Adipocyte (in vitro differentiated cells): Measurements from ENCODE around the gene TMEM87B.

Experiments used
- DNase-seq: peaks from one replicate; pipeline ENCODE4 v3.0.0-alpha.2; 2015; ENCODE audit warnings: low read depth
- H3K27me3 ChIP-seq: replicated peaks from 2 replicates; pipeline ENCODE4 v1.7.0; 2013; ENCODE audit warnings: mild to moderate bottlenecking, low read length, moderate library complexity; ENCODE audit not compliant: control insufficient read depth, insufficient read depth
- H3K36me3 ChIP-seq: 2 replicates; pipeline ENCODE4 v1.7.0; 2013; ENCODE audit warnings: low read length, mild to moderate bottlenecking, moderate library complexity; ENCODE audit not compliant: control insufficient read depth, insufficient read depth, severe bottlenecking
- H3K4me1 ChIP-seq: 2 replicates; pipeline ENCODE4 v1.7.0; 2013; ENCODE audit warnings: mild to moderate bottlenecking, low read length, moderate library complexity; ENCODE audit not compliant: control insufficient read depth, insufficient read depth
- H3K4me3 ChIP-seq: 2 replicates; pipeline ENCODE4 v1.7.0; 2013; ENCODE audit warnings: mild to moderate bottlenecking, low read length, moderate library complexity
- H3K9ac ChIP-seq: 2 replicates; pipeline ENCODE4 v1.7.0; 2013; ENCODE audit warnings: mild to moderate bottlenecking, low read length, moderate library complexity
- H3K9me3 ChIP-seq: 2 replicates; pipeline ENCODE4 v1.7.0; 2013; ENCODE audit warnings: mild to moderate bottlenecking, low read length, moderate library complexity; ENCODE audit not compliant: control insufficient read depth

Gene TMEM87B

GRCh38 chr2:112162956-112163355 is 107.9 kb downstream of the TMEM87B start:
- H3K4me1 ChIP-seq = peaks cover 8% of the 10 kb centered on the region
- no peaks in the 10 kb centered on the region for H3K36me3 ChIP-seq
- H3K9ac ChIP-seq = no peak overlapping the region
- no peaks in the 10 kb centered on the region for H3K27me3 ChIP-seq
- no peak overlapping the region for H3K4me3 ChIP-seq
- no peaks in the 10 kb centered on the region for H3K9me3 ChIP-seq
- no peak for DNase-seq

GRCh38 chr2:112163541-112163981 is 108.5 kb downstream of the TMEM87B start:
- H3K9me3 ChIP-seq = no peaks in the 10 kb centered on the region
- H3K9ac ChIP-seq = no peak overlapping the region
- no peak overlapping the region for H3K4me3 ChIP-seq
- no peaks in the 10 kb centered on the region for H3K36me3 ChIP-seq
- no peaks in the 10 kb centered on the region for H3K27me3 ChIP-seq
- DNase-seq = no peak
- peaks cover 11% of the 10 kb centered on the region for H3K4me1 ChIP-seq

- Histone ChIP-seq H3K4me1 (peaks cover 13% of the 10 kb centered on the region), H3K9me3 (no peaks in the 10 kb centered on the region), H3K4me3 (no peak overlapping the region), H3K9ac (no peak overlapping the region), H3K27me3 (no peaks in the 10 kb centered on the region), H3K36me3 (no peaks in the 10 kb centered on the region)
- no peak for DNase-seq
These were observed 109.8 kb downstream of the TMEM87B start for GRCh38 chr2:112164876-112165275.

GRCh38 chr2:112165296-112165695 is 110.2 kb downstream of the TMEM87B start:
- DNase-seq = no peak
- Histone ChIP-seq H3K4me1 (peaks cover 13% of the 10 kb centered on the region), H3K36me3 (no peaks in the 10 kb centered on the region), H3K9ac (no peak overlapping the region), H3K9me3 (no peaks in the 10 kb centered on the region), H3K27me3 (no peaks in the 10 kb centered on the region), H3K4me3 (no peak overlapping the region)

GRCh38 chr2:112166806-112167499 is 111.9 kb downstream of the TMEM87B start:
- no peak for DNase-seq
- Histone ChIP-seq H3K36me3 (no peaks in the 10 kb centered on the region), H3K4me3 (no peak overlapping the region), H3K27me3 (no peaks in the 10 kb centered on the region), H3K4me1 (peaks cover 13% of the 10 kb centered on the region), H3K9ac (no peak overlapping the region), H3K9me3 (no peaks in the 10 kb centered on the region)

- Histone ChIP-seq H3K4me3 (no peak overlapping the region), H3K9ac (no peak overlapping the region), H3K9me3 (no peaks in the 10 kb centered on the region), H3K27me3 (no peaks in the 10 kb centered on the region), H3K4me1 (peaks cover 13% of the 10 kb centered on the region), H3K36me3 (no peaks in the 10 kb centered on the region)
- no peak for DNase-seq
These were observed 113.5 kb downstream of the TMEM87B start for GRCh38 chr2:112168422-112169124.
